ENCODE measurements around the gene SLC35D1.

DNA sequence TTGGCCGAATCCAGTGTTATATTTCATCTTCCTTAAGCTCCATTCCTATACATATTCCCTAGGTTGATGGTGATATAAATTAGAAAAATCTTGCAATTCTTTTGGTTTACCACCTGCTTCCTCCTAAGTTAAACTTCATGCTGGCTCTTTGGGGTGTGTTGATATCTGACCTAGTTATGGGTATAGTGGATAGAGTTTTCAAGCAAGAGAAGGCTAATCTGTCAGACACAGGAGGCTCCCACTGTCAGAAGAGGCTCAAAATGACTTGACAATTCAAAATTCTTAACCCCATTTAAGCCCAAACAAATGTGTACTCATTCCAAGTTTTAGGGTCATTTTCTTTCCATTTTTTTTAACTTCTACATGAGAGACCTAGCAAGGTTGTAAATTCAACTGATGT is 8.5 kb upstream of the SLC35D1 start:
- TF ChIP-seq, protein P1, sequence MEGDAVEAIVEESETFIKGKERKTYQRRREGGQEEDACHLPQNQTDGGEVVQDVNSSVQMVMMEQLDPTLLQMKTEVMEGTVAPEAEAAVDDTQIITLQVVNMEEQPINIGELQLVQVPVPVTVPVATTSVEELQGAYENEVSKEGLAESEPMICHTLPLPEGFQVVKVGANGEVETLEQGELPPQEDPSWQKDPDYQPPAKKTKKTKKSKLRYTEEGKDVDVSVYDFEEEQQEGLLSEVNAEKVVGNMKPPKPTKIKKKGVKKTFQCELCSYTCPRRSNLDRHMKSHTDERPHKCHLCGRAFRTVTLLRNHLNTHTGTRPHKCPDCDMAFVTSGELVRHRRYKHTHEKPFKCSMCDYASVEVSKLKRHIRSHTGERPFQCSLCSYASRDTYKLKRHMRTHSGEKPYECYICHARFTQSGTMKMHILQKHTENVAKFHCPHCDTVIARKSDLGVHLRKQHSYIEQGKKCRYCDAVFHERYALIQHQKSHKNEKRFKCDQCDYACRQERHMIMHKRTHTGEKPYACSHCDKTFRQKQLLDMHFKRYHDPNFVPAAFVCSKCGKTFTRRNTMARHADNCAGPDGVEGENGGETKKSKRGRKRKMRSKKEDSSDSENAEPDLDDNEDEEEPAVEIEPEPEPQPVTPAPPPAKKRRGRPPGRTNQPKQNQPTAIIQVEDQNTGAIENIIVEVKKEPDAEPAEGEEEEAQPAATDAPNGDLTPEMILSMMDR (IDR thresholded peaks at IDR 0.05), result no peak
- TF ChIP-seq SIN3A (IDR thresholded peaks at IDR 0.05; ENCODE audit: borderline replicate concordance, insufficient read depth, low read depth, low read length), result no peak

Data from Panc1 (cell line).